Uterus (tissue), 2 donors: ENCODE results near the gene KLK14.

Experiments
- CTCF ChIP-seq, 4 experiments: fragments of 200-600 bp in 2 of 4; fragments of 450-650 bp in 2 of 4; sonication (generic) in 2 of 4; IDR thresholded peaks; one replicate each; pipeline ENCODE4 v1.5.1; 2016 to 2019; ENCODE audit warnings: antibody characterized with exemption in 4 of 4, mild to moderate bottlenecking in 2 of 4, moderate library complexity in 1 of 4
- POLR2A ChIP-seq, 2 donors: fragments of 450-650 bp; IDR thresholded peaks; one replicate each; pipeline ENCODE4 v1.6.1; 2016; ENCODE audit warnings: antibody characterized with exemption in 2 of 2, mild to moderate bottlenecking in 1 of 2, moderate library complexity in 1 of 2

GRCh38 chr19:51108805-51109146, 26.1 kb upstream of the KLK14 start:
- no peak for TF ChIP-seq POLR2A (IDR thresholded peaks at IDR 0.05)
- TF ChIP-seq CTCF (IDR thresholded peaks at IDR 0.05) = no peak
